Measurements from ENCODE around the gene GTPBP4.

- TF ChIP-seq ARNTL (CRISPR knock-in tag; IDR thresholded peaks at IDR 0.05; ENCODE audit: borderline replicate concordance, low read depth) (no peak), RARB (CRISPR knock-in tag; IDR thresholded peaks at IDR 0.05) (no peak), BACH2 (CRISPR knock-in tag; IDR thresholded peaks at IDR 0.05; ENCODE audit: borderline replicate concordance) (no peak), PPARA (CRISPR knock-in tag; IDR thresholded peaks at IDR 0.05; ENCODE audit: borderline replicate concordance) (no peak), GLIS3 (CRISPR knock-in tag; IDR thresholded peaks at IDR 0.05) (no peak), ZNF565 (CRISPR knock-in tag; conservative IDR thresholded peaks at IDR 0.05; ENCODE audit: low read depth) (no peak), ESRRG (CRISPR knock-in tag; IDR thresholded peaks at IDR 0.05) (no peak), TCF4 (CRISPR knock-in tag; IDR thresholded peaks at IDR 0.05; ENCODE audit: borderline replicate concordance) (no peak), ZFP30 (CRISPR knock-in tag; IDR thresholded peaks at IDR 0.05) (no peak), POU6F1 (CRISPR knock-in tag; IDR thresholded peaks at IDR 0.05; ENCODE audit: borderline replicate concordance, low read depth) (no peak), PATZ1 (CRISPR knock-in tag; IDR thresholded peaks at IDR 0.05; ENCODE audit: borderline replicate concordance) (no peak)
- TF ChIP-seq, protein P1, sequence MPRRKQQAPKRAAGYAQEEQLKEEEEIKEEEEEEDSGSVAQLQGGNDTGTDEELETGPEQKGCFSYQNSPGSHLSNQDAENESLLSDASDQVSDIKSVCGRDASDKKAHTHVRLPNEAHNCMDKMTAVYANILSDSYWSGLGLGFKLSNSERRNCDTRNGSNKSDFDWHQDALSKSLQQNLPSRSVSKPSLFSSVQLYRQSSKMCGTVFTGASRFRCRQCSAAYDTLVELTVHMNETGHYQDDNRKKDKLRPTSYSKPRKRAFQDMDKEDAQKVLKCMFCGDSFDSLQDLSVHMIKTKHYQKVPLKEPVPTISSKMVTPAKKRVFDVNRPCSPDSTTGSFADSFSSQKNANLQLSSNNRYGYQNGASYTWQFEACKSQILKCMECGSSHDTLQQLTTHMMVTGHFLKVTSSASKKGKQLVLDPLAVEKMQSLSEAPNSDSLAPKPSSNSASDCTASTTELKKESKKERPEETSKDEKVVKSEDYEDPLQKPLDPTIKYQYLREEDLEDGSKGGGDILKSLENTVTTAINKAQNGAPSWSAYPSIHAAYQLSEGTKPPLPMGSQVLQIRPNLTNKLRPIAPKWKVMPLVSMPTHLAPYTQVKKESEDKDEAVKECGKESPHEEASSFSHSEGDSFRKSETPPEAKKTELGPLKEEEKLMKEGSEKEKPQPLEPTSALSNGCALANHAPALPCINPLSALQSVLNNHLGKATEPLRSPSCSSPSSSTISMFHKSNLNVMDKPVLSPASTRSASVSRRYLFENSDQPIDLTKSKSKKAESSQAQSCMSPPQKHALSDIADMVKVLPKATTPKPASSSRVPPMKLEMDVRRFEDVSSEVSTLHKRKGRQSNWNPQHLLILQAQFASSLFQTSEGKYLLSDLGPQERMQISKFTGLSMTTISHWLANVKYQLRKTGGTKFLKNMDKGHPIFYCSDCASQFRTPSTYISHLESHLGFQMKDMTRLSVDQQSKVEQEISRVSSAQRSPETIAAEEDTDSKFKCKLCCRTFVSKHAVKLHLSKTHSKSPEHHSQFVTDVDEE (CRISPR knock-in tag; IDR thresholded peaks at IDR 0.05): no peak
- TF ChIP-seq, protein P2, sequence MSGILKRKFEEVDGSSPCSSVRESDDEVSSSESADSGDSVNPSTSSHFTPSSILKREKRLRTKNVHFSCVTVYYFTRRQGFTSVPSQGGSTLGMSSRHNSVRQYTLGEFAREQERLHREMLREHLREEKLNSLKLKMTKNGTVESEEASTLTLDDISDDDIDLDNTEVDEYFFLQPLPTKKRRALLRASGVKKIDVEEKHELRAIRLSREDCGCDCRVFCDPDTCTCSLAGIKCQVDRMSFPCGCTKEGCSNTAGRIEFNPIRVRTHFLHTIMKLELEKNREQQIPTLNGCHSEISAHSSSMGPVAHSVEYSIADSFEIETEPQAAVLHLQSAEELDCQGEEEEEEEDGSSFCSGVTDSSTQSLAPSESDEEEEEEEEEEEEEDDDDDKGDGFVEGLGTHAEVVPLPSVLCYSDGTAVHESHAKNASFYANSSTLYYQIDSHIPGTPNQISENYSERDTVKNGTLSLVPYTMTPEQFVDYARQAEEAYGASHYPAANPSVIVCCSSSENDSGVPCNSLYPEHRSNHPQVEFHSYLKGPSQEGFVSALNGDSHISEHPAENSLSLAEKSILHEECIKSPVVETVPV (CRISPR knock-in tag; IDR thresholded peaks at IDR 0.05): no peak
Measured at GRCh38 chr10:1025683-1026082, 37.4 kb downstream of the GTPBP4 start, which contains the start of gene IDI2.

Data from SK-N-SH treated with all-trans-retinoic acid at 6 μM for 48 hours (cell line).